IPS-NIHi7 (cell line): ENCODE data around the gene GTF2E1.

ENCODE experiments used
- DNase-seq: peaks from one replicate; pipeline ENCODE4 v3.0.0; 2012; ENCODE audit warnings: mixed read lengths; ENCODE audit errors: extremely low spot score

Gene GTF2E1

DNA sequence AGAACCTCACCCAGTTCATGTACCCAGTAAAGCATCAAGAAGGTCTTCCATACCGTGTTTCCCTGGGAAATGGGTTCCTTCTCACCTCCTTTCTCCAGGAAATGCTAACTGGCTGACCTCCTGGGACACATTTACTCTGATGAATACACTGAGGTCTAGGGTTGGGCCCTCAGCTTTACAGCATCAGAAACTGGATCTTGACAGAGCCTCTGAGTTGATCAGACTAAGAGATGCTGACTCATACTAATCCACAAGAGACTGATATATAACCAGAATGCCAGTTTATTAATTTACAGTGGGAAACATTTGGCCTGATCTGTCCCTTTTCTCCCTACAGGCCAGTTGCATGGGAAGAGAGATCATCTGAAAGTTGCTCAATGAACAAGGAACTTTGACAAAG lies 55.8 kb downstream of the GTF2E1 start:
- DNase-seq = no peak

DNA sequence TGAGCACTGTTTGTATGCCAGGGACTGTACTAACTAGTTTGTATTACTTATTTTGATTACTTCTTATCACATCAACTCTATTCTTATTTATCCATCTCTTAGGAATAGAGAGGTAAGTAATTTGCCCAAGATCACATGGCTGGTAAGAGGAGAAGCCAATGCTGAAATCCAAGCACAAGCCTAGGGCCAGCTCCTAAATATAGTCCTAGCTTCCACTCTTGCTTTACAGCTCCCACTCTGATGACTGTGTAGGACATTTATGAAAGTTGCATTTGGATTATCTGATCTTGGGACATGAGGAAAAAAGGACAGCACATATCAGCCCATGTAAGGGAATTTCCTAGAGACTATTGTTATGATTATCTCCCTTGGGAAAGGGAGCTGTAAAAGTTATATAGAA lies 58.1 kb downstream of the GTF2E1 start:
- no peak for DNase-seq

- no peak for DNase-seq
These were observed 58.9 kb downstream of the GTF2E1 start for GRCh38 chr3:120801484-120801883.

DNA sequence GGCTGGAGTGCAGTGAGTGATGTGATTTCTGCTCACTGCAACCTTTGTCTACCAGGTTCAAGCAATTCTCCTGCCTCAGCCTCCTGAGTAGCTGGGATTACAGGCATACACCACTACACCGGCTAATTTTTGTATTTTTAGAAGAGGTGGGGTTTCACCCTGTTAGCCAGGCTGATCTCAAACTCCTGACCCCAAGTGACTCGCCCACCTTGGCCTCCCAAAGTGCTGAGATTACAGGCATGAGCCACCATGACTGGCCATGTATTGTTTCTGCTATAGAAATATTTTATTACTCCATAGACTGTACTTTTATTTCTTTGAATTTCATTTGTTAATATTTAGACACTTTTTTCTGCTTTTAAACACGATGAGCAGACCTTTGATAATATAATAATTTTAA lies 60.4 kb downstream of the GTF2E1 start:
- no peak for DNase-seq

DNA sequence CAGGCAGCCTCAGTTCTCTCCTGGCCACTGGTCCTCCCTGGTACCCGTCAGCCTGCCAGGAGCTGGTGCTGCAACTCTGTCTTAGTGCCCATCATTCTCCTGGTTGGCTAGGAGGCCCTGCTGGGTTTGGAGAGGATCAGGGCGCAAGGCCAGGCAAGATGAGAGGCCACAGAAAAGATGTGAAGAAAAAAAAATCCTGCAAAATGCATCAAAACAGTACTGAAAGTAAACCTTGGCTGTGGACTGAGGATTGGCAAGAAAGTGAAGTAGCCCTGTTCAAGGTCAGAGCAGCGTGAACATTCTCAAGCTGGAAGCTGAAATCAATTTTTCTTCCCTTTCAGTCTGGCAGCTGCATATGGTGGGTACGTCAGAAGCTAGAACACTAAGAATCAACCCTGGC lies 74.2 kb downstream of the GTF2E1 start:
- no peak for DNase-seq

- no peak for DNase-seq
These were observed 78.2 kb downstream of the GTF2E1 start for GRCh38 chr3:120820748-120821147.

DNA sequence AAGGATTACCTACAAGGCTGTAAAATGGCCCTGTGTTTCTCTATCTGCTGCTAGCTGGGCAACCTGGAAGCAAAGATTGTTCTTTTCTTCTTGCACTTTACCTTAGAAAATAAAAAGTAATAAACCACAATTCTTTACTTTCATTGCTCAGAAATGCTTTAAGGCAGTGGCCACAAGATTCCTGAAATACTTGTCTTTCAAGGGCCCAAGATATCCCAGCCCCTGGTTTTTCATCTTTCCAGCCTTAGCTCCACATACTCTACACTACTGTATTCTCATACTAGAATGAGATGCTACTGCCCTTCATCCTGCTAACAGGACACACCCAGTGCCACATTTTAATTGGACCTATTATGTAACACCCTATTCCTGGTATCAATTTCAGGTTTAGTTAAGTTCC lies 78.9 kb downstream of the GTF2E1 start:
- no peak for DNase-seq

- DNase-seq = no peak
These were observed 80.6 kb downstream of the GTF2E1 start for GRCh38 chr3:120823156-120823555.

- DNase-seq = peak; percentile 19
These were observed 82.1 kb downstream of the GTF2E1 start for GRCh38 chr3:120824613-120825012.

DNA sequence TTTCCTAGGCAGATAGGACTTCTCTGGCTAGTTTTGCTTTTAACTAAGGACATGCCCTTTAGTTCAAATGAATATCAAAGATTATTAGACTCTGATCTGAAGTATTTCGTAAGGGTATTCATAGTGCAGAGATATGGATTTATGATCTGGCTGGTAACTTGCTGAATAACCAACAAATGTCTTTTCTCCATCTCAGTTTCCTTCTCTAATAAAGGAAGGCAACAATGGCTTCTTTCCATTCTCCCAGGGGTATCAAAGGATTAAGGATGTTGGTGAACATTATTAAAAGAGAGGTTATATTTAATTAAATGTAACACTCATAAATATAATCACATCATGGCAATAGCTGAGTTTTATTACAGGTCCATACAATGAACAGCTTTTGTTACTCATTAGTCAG lies 86.3 kb downstream of the GTF2E1 start:
- no peak for DNase-seq

GRCh38 chr3:120831066-120831465 lies 88.5 kb downstream of the GTF2E1 start:
- peak; percentile 45 for DNase-seq
